HL-60 (cell line): ENCODE results near the gene DELE1.
A peak's percentile ranks its signal among the peaks of the same experiment; 100 is the strongest.

Experiments used
- DNase-seq, 2 experiments: peaks; one replicate each; pipeline ENCODE4 v3.0.0-alpha.2; 2010 to 2020; ENCODE audit warnings: low read depth in 1 of 2, low spot score in 1 of 2
- H3K27ac ChIP-seq: fragments of 250-450 bp; sonication (Bioruptor Pico); replicated peaks from 2 replicates; pipeline ENCODE4 v1.5.1; 2020; ENCODE audit warnings: mild to moderate bottlenecking, moderate library complexity
- H3K27me3 ChIP-seq: fragments of 250-450 bp; sonication (Bioruptor Pico); 2 replicates; pipeline ENCODE4 v1.5.1; 2021; ENCODE audit warnings: mild to moderate bottlenecking, moderate library complexity; ENCODE audit not compliant: insufficient read depth, poor library complexity, severe bottlenecking
- H3K4me3 ChIP-seq: replicated peaks from 2 replicates; pipeline ENCODE4 v1.5.1; 2011; ENCODE audit warnings: mild to moderate bottlenecking, control low read depth, low read length; ENCODE audit not compliant: insufficient read depth
- CTCF ChIP-seq: IDR thresholded peaks from one replicate; pipeline ENCODE4 v1.5.1; 2011; ENCODE audit warnings: low read length, control low read depth, inconsistent platforms; ENCODE audit not compliant: insufficient read depth
- GABPA ChIP-seq: IDR thresholded peaks from 2 replicates; pipeline ENCODE4 v1.6.1; 2012; ENCODE audit warnings: low read depth
- POLR2AphosphoS5 ChIP-seq: IDR thresholded peaks from 2 replicates; pipeline ENCODE4 v1.6.1; 2012; ENCODE audit warnings: low read depth
- REST ChIP-seq: IDR thresholded peaks from 2 replicates; pipeline ENCODE4 v1.6.1; 2012; ENCODE audit warnings: low read depth; ENCODE audit not compliant: insufficient replicate concordance
- SPI1 ChIP-seq: IDR thresholded peaks from 2 replicates; pipeline ENCODE4 v1.6.1; 2012; ENCODE audit warnings: low read depth, mild to moderate bottlenecking, borderline replicate concordance

DELE1 gene

GRCh38 chr5:141950207-141951005, 26.7 kb downstream of the DELE1 start:
- Histone ChIP-seq H3K27me3 (no peaks in the 10 kb centered on the region), H3K4me3 (no peak overlapping the region), H3K27ac (no peak overlapping the region)
- TF ChIP-seq GABPA = no peak
- no peak for TF ChIP-seq CTCF
- no peak for DNase-seq

GRCh38 chr5:141951332-141951781, 27.7 kb downstream of the DELE1 start:
- Histone ChIP-seq H3K27ac (no peak overlapping the region), H3K4me3 (no peak overlapping the region), H3K27me3 (no peaks in the 10 kb centered on the region)
- no peak for DNase-seq
- TF ChIP-seq SPI1 (no peak), CTCF (no peak), REST (no peak), GABPA (no peak), POLR2AphosphoS5 (no peak)

GRCh38 chr5:141952020-141952419, 28.3 kb downstream of the DELE1 start:
- no peak overlapping the region for H3K27ac ChIP-seq
- H3K27me3 ChIP-seq = no peaks in the 10 kb centered on the region
- H3K4me3 ChIP-seq = no peak overlapping the region
- no peak for DNase-seq
- TF ChIP-seq REST = no peak
- TF ChIP-seq SPI1 = no peak
- TF ChIP-seq CTCF = no peak
- no peak for TF ChIP-seq POLR2AphosphoS5
- no peak for TF ChIP-seq GABPA

- peak in 1 of 2 experiments; percentile 22 for DNase-seq
- TF ChIP-seq CTCF (no peak), SPI1 (peak; percentile 42; the same call in 1 of the 2 replicates), POLR2AphosphoS5 (no peak)
- Histone ChIP-seq H3K4me3 (no peak overlapping the region), H3K27me3 (no peaks in the 10 kb centered on the region), H3K27ac (no peak overlapping the region; the same call in 1 of the 2 replicates)
Measured at GRCh38 chr5:141954194-141954593, 30.5 kb downstream of the DELE1 start.
